PFSK-1 (cell line): ENCODE data around the gene ATP2B2.

ENCODE experiments used
- FOXP2 ChIP-seq: optimal IDR thresholded peaks from 2 replicates; pipeline ENCODE3; 2011; ENCODE audit warnings: borderline replicate concordance, control low read depth, inconsistent platforms; ENCODE audit not compliant: insufficient read depth; ENCODE audit errors: extremely low read length, extremely low read depth
- POLR2AphosphoS5 ChIP-seq: IDR thresholded peaks from 2 replicates; pipeline ENCODE4 v1.6.1; 2012; ENCODE audit warnings: low read depth, mild to moderate bottlenecking, control low read depth, low read length, moderate library complexity
- SIN3A ChIP-seq: IDR thresholded peaks from 2 replicates; pipeline ENCODE4 v1.6.1; 2012; ENCODE audit warnings: mild to moderate bottlenecking, low read length, moderate library complexity, borderline replicate concordance; ENCODE audit not compliant: insufficient read depth
- TAF1 ChIP-seq: IDR thresholded peaks from 2 replicates; pipeline ENCODE4 v1.6.1; 2012; ENCODE audit warnings: low read length, control low read depth, borderline replicate concordance; ENCODE audit not compliant: insufficient read depth
- TF ChIP-seq, protein P1 (sequence below), 2 experiments: IDR thresholded peaks; 2 replicates each; pipeline versions ENCODE4 v1.6.1 to v1.8.0; 2011 to 2012; ENCODE audit warnings: low read depth in 2 of 2, low read length in 2 of 2, control low read depth in 1 of 2, inconsistent platforms in 1 of 2, mild to moderate bottlenecking in 1 of 2, moderate library complexity in 1 of 2; ENCODE audit not compliant: insufficient read depth in 1 of 2

ATP2B2 gene

DNA sequence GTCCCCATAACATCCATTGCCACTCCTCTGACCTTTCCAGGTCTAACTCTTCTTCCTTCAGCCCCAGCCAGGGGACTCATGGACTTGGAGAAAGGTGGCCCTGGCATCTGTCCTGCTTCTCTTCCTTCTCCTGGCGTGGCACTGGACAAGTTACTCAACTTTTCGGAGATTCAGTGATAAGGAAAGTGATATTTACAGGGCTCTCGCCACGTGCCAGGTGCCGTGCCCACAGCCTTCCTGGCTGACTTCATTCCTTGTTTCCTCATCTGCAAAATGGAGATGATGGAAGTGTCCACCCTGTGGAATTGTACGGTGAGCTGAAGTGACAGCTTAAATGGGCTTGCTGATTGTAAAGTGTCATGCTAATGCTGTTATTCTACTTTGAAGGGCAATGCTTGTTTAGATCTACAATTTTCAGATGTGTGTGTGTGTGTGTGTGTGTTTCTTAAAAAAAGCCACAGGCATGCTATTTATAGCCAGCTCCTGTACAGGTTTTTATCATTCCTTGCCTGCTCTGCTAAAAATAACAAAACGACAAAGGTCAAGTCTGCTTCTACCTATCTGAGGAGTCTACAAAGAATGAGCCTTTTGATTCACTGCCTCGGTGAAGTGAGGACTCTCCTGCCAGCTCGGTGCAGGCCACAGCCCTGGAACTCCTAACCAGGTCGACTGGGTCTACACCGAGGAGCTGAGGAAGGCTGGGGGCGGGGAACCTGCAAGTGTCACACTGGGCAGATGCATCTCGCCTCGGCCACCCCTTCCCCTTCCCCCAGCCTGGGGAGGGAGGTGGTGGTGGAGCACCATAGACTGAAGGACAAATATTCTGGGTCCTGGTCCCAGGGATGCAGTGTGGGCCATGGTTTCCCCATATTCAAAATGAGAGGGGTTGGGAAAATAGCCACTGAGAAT lies 11.4 kb upstream of the ATP2B2 start:
- TF ChIP-seq SIN3A (no peak), POLR2AphosphoS5 (no peak), TAF1 (no peak), FOXP2 (no peak)
- TF ChIP-seq, protein P1, sequence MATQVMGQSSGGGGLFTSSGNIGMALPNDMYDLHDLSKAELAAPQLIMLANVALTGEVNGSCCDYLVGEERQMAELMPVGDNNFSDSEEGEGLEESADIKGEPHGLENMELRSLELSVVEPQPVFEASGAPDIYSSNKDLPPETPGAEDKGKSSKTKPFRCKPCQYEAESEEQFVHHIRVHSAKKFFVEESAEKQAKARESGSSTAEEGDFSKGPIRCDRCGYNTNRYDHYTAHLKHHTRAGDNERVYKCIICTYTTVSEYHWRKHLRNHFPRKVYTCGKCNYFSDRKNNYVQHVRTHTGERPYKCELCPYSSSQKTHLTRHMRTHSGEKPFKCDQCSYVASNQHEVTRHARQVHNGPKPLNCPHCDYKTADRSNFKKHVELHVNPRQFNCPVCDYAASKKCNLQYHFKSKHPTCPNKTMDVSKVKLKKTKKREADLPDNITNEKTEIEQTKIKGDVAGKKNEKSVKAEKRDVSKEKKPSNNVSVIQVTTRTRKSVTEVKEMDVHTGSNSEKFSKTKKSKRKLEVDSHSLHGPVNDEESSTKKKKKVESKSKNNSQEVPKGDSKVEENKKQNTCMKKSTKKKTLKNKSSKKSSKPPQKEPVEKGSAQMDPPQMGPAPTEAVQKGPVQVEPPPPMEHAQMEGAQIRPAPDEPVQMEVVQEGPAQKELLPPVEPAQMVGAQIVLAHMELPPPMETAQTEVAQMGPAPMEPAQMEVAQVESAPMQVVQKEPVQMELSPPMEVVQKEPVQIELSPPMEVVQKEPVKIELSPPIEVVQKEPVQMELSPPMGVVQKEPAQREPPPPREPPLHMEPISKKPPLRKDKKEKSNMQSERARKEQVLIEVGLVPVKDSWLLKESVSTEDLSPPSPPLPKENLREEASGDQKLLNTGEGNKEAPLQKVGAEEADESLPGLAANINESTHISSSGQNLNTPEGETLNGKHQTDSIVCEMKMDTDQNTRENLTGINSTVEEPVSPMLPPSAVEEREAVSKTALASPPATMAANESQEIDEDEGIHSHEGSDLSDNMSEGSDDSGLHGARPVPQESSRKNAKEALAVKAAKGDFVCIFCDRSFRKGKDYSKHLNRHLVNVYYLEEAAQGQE (IDR thresholded peaks at IDR 0.05; ENCODE audit: insufficient read depth in 1 of 2, low read depth in 2 of 2, low read length in 2 of 2) = no peak

DNA sequence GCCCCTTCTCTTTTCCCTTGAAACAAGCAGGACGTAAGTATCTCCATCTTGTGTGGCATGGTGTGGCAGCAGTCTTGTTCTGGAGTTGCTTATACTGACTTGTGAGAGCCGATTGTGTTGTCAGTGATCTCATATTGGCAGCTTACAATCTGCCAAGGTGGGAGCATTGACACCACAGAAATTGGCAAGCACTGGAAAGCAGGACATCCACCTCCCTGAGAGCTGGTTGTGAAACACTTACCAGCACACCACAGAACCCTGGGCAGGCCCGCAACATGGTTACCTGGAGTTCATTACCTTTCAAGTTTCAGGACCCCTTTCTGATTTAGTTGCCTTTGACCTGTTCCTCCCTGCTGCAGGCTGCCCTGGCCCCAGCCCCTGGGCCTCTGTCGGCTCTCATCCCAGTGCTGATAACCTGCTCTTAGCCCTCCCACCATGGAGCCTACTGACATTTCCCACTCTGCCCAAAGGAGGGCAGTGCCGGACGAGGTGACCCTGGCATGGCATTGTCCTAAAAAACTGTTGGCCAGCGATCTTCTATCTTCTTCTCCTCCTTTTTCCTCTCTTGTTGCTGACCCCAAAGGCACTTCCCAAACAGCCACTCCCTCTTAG lies 10.6 kb upstream of the ATP2B2 start:
- TF ChIP-seq, protein P1 (IDR thresholded peaks at IDR 0.05; ENCODE audit: insufficient read depth in 1 of 2, low read depth in 2 of 2, low read length in 2 of 2) = no peak
- TF ChIP-seq FOXP2 = no peak
- TF ChIP-seq POLR2AphosphoS5 = no peak
- TF ChIP-seq TAF1 = no peak
- no peak for TF ChIP-seq SIN3A

DNA sequence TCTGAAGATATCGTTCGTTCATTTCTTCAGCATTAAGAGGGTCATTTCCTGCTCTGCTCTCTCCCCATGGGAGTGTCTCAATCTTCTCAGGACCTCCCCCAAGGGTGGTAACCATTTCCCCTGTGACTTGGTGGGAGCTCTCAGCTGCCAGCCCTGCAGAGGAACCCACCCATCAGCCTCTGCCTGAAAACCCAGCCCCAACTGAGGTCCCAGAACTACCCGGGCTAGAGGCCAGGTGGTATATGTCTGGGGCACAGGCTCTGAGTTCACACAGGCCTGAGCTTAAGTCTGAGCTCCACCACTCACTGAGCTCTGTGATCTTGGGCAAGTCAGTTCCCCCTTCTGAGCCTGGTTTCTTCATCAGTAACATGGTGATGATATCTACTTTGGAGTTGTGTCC lies 10.0 kb upstream of the ATP2B2 start:
- no peak for TF ChIP-seq FOXP2
- TF ChIP-seq, protein P1 (IDR thresholded peaks at IDR 0.05; ENCODE audit: insufficient read depth in 1 of 2, low read depth in 2 of 2, low read length in 2 of 2) = no peak
- TF ChIP-seq SIN3A = no peak
- TF ChIP-seq POLR2AphosphoS5 = no peak
- no peak for TF ChIP-seq TAF1

DNA sequence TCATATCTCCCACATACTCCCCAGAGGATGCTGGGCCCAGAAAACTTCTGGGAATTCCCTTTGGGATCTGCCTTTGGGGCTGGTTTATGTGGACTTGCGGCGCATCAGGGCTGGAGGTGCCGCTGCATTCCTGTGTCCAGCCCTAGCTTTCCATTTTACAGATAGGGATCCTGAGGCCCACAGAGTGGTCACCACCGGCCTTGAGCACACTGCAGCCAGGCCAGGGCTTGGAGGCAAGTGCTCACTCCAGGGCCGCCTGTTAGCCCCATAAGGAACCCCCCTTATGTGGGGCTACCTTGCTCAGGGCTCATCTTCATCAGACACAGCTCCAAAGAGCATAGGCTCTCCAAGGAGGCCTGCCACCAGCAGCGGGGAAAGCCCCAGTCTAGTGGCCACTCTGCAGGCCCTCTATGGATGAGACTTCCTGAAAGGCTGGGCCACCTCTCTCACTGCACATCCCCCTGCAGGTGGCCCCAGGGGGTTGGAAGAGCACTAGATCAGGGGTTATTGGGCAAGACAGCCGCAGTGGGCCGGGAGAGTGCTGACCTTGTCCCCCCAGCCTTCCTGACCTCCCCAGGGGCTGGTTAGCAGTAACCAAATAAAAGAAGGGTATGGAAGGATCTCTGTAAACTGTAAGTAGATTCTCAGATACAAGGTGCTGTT lies 9.2 kb upstream of the ATP2B2 start:
- no peak for TF ChIP-seq FOXP2
- no peak for TF ChIP-seq POLR2AphosphoS5
- TF ChIP-seq, protein P1 (IDR thresholded peaks at IDR 0.05; ENCODE audit: insufficient read depth in 1 of 2, low read depth in 2 of 2, low read length in 2 of 2) = no peak
- no peak for TF ChIP-seq TAF1
- no peak for TF ChIP-seq SIN3A
